GM19099 (cell line): ENCODE measurements around the gene PTGES3.

ENCODE experiments used
- POLR2A ChIP-seq: IDR thresholded peaks from 3 replicates; pipeline ENCODE4 v1.6.1; 2011; ENCODE audit warnings: low read depth; ENCODE audit not compliant: insufficient read length; ENCODE audit errors: extremely low read depth

The PTGES3 gene

GRCh38 chr12:56616925-56617324 lies 71.2 kb downstream of the PTGES3 start:
- TF ChIP-seq POLR2A, result no peak

- no peak for TF ChIP-seq POLR2A
Observed at GRCh38 chr12:56616244-56616643, 71.8 kb downstream of the PTGES3 start.

- no peak for TF ChIP-seq POLR2A
Observed at GRCh38 chr12:56614627-56615026, 73.5 kb downstream of the PTGES3 start.
